ENCODE results near the gene P4HTM. TPM values are rescaled to one million over a fixed set of nuclear protein-coding genes. Genes with fewer than 3 reads are reported as not detected.

Gene P4HTM
- total and polyA plus RNA-seq, 2 of the 8 experiments (the other 6 are each of a cell fraction or from before 2014, with no cell fraction given) = 19.1 to 25.4 TPM

DNA sequence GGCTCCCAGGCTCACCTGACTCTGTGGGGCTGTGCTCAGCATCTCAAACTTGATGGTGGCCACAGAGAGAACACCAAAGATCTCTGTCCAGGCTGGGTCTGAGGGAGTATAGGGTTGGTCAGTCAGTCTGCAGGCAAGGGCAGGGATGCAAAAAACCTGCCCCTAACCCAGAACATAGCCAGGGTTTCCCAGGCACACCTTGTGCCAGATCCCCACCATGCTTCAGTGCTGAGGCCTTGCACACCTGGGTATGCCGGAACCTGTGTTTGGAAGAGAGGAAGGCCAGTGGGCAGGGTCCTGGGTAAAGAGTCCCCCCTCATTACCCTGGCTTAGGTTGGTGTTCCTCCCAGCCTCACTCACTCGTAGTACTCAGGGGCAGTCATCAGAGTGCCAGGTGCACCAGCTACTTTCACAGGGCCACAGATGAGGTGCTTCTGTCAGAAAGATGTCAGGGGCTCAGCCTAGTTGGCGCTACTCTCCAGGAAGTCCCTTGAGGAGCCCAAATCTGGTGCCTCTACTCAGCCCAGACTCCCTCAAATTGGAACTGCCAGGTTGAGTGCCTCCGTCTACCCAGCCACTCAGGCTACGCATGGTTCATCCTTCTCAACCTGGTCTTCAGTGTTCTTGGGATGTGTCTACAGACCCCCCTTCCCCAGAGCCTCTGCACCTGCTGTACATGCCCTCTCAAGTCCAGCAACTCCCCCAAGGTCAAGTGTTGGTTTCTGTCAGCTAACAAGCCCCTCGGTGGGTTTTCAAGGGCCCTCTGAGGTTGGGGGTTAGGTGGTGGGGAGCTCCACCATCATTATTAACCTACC, 26.6 kb downstream of the P4HTM start:
- Histone ChIP-seq H3K4ac (replicated peaks; ENCODE audit: insufficient read length, low read depth, low read length) (no peak overlapping the region), H3K14ac (ENCODE audit: insufficient read length) (no peak overlapping the region), H2BK120ac (replicated peaks; ENCODE audit: low read depth, low read length) (no peak overlapping the region), H3K36me3 (ENCODE audit: control insufficient read depth in 2 of 4, insufficient read depth in 4 of 4, low read length in 3 of 4) (peaks cover 15 to 47% (median 28%) of the 10 kb centered on the region in 4 experiments), H3K9me3 (ENCODE audit: insufficient read depth in 2 of 2, low read depth in 1 of 2, low read length in 1 of 2) (no peaks in the 10 kb centered on the region), H4K8ac (ENCODE audit: extremely low read depth, insufficient read depth, low read length) (peak overlapping the region; percentile 65; the same call in 1 of the 2 replicates), H3K4me2 (ENCODE audit: insufficient read depth in 1 of 2, low read depth in 2 of 2, low read length in 2 of 2) (peak overlapping the region in 1 of 2 experiments; percentile 88; a peak in 2 of 4 replicates), H2BK15ac (ENCODE audit: low read length) (no peak overlapping the region), H2BK5ac (ENCODE audit: low read depth, low read length) (no peak overlapping the region), H2BK12ac (ENCODE audit: low read depth, low read length) (no peak overlapping the region), H2AFZ (ENCODE audit: low read length) (no peak overlapping the region), H3K4me3 (ENCODE audit: extremely low read depth in 1 of 4, insufficient read depth in 2 of 4, low read depth in 3 of 4, low read length in 4 of 4) (peak overlapping the region in 2 of 4 experiments; percentile 7 to 77; a peak in 1 of 8 replicates), H3K79me2 (ENCODE audit: control insufficient read depth in 1 of 2, insufficient read depth in 2 of 2, low read length in 2 of 2) (peaks cover 0 to 30% of the 10 kb centered on the region in 2 experiments; a peak in 2 of 4 replicates), H3K56ac (replicated peaks; ENCODE audit: insufficient read length, low read depth, low read length) (no peak overlapping the region), H4K5ac (ENCODE audit: insufficient read length, low read depth, low read length) (no peak overlapping the region), H4K20me1 (replicated peaks in 1 of 2; ENCODE audit: control insufficient read depth in 1 of 2, insufficient read depth in 2 of 2, low read length in 2 of 2) (peaks cover 36 to 38% of the 10 kb centered on the region in 2 experiments), H4K91ac (replicated peaks; ENCODE audit: insufficient read length, low read length) (no peak overlapping the region), H3K23me2 (ENCODE audit: low read depth, low read length) (peaks cover 24% of the 10 kb centered on the region), H3K18ac (ENCODE audit: extremely low read depth, low read length) (no peak overlapping the region), H2BK20ac (ENCODE audit: low read length) (no peak overlapping the region), H3K27ac (ENCODE audit: low read depth, low read length) (no peak overlapping the region), H3K79me1 (ENCODE audit: low read depth, low read length) (peaks cover 13% of the 10 kb centered on the region), H3K23ac (ENCODE audit: insufficient read length) (no peak overlapping the region), H2AK5ac (ENCODE audit: low read depth, low read length) (no peak overlapping the region), H3K27me3 (replicated peaks in 1 of 4; ENCODE audit: control insufficient read depth in 3 of 4, extremely low read depth in 1 of 4, insufficient read depth in 3 of 4, low read length in 3 of 4) (no peaks in the 10 kb centered on the region), H3K4me1 (replicated peaks in 1 of 4; ENCODE audit: control insufficient read depth in 3 of 4, insufficient read depth in 4 of 4, low read length in 3 of 4) (peaks cover 0 to 14% (median 7%) of the 10 kb centered on the region in 4 experiments; a peak in 6 of 7 replicates), H3K9ac (replicated peaks in 1 of 4; ENCODE audit: extremely low read depth in 1 of 4, low read depth in 3 of 4, low read length in 3 of 4) (no peak overlapping the region)
- ChIA-PET CTCF (ENCODE audit: partially characterized antibody) (interaction anchor here (1.2 to 24.3 kb wide), 4 partner anchors 12 to 154 kb away, joined by 4 to 467 read pairs (median 24); partner anchors contain the start of genes KLHDC8B, P4HTM, QRICH1 and WDR6), POLR2A (ENCODE audit: partially characterized antibody) (interaction anchor here (0.8 to 38.8 kb wide), 7 partner anchors 4 to 355 kb away, joined by 3 to 1518 read pairs (median 136); partner anchors contain the start of genes DALRD3, IMPDH2, LAMB2 and NDUFAF3)
- 92% methylated on average over 6 of the region's 6 CpGs; no CpG with 5 or more reads in 1 of the 2 experiments for WGBS, 2 experiments (ENCODE audit: extremely low coverage in 1 of 2, insufficient coverage in 1 of 2, insufficient read length in 1 of 2, insufficient replicate concordance in 2 of 2, low coverage in 1 of 2, low lambda C conversion rate in 2 of 2, missing lambda C conversion rate in 1 of 2)
- DNase-seq (ENCODE audit: low read depth in 1 of 2, low spot score in 2 of 2) (no peak), FAIRE-seq (no peak)
- peak in 1 of 2 experiments; percentile 60; a peak in 2 of 3 replicates for TF ChIP-seq POLR2A (IDR thresholded peaks at IDR 0.05; ENCODE audit: control extremely low read depth in 1 of 2, low read depth in 2 of 2, low read length in 2 of 2)
- no peak for TF ChIP-seq RBBP5 (IDR thresholded peaks at IDR 0.05; ENCODE audit: borderline replicate concordance, low read depth, low read length)
- no peak for TF ChIP-seq YY1 (IDR thresholded peaks at IDR 0.05; ENCODE audit: low read depth, low read length)

Data from H1 (cell line).